ENCODE data around the gene S100A10.

Gene S100A10

DNA sequence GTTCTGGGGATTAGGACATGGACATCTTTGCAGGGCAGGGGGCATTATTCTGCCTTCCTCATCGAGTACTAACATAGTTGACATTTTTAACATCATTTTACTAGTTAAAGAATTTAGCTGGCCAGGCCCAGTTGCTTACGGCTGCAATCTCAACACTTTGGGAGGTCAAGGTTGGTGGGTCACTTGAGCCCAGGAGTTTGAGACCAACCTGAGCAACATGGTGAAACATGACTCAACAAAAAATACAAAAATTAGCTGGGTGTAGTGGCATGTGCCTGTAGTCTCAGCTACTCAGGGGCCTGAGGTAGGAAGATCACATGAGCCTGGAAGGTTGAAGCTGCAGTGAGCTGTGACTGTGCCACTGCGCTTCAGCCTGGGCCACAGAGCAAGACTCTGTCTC is 54.5 kb downstream of the S100A10 start:
- no peak for DNase-seq (ENCODE audit: extremely low read depth in 1 of 2, low read depth in 1 of 2)

- no peak for DNase-seq (ENCODE audit: extremely low read depth in 1 of 2, low read depth in 1 of 2)
Observed at GRCh38 chr1:151936653-151937052, 57.0 kb downstream of the S100A10 start.

DNA sequence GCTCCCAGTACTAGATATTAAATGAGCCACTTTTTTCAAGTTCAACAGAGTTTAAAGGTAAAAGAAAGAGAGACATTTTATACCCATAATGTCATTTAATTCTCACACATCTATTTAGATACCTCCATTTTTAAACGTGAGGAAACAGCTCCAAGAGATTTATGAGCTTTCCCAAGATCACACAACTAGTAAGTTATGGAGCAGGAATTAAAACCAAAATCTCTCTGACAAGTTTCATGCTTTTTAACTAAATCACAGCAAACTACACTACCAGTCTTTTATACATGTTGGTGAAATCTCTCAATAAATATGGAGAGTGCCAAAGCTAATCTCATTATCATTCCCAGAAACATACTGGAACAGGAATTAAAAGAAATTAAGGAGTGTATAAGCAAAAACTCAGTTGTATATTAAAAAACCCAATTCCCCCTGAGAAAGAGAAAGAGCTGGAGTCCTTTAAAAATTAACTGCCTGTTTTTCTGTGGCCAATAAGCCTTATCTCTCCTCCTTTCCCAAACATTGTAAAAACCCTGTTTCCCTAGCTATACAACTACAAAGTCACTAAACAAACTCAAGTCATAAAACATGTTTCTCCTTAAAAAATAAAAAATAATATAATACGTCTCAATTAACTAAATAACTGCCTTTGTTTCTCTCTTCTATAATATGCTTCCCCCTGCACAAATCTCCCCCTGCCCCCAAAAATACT is 57.6 kb downstream of the S100A10 start:
- DNase-seq (ENCODE audit: extremely low read depth in 1 of 2, low read depth in 1 of 2): no peak

DNA sequence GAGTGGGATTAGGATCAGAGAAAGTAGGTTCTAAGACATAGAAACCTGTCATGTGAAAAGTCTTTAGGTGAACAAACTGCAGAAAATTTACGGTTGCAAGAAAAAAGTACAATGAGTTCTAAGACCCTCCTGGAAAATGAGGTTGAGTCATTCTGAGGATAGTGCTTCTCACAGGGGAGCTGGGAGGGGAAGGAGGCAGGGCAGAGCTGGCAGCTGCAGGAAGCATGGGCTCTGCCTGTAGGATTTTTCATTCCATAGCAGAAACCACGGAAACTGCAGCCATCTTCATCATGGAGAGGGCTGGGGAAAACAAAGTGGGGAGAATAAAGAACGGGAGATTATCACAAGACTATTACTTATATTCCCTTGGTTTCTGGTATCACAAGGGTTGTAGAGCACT is 58.5 kb downstream of the S100A10 start:
- DNase-seq (ENCODE audit: extremely low read depth in 1 of 2, low read depth in 1 of 2): no peak

DNA sequence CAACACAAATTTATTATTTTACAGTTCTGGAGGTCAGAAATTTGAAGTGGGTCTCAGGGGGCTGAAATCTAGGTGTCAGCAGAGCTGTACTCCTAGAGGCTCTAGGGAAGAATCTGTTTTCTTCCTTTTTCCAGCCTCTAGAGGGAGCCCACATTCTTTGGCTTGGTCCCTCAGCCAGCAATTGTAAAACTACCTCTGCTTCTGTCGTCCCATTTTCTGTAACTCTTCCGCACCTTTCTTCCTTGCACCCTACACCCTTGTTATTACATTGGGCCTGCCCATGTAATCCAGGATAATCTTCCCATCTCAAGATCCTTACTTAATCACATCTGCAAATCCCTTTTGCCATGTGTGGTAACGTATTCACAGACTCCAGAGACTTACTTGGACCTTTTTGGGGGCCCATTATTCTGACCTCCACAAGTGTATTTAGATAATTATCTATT is 59.6 kb downstream of the S100A10 start:
- no peak for DNase-seq (ENCODE audit: extremely low read depth in 1 of 2, low read depth in 1 of 2)
